SU-DHL-6 (cell line): ENCODE data around the gene PRKD2.

Experiments
- EZH2phosphoT487 ChIP-seq: fragments of 200-600 bp; sonication (generic), shearing (Covaris generic); conservative IDR thresholded peaks from 2 replicates; pipeline ENCODE4 v1.6.1; 2018; ENCODE audit warnings: mild to moderate bottlenecking, antibody characterized with exemption, low read length, moderate library complexity, mixed read lengths
- TF ChIP-seq, protein P1 (sequence below): fragments of 200-600 bp; sonication (generic); IDR thresholded peaks from one replicate; pipeline ENCODE4 v1.5.1; 2017; ENCODE audit warnings: antibody characterized with exemption, mild to moderate bottlenecking, low read length, moderate library complexity; ENCODE audit not compliant: insufficient read depth, poor library complexity, severe bottlenecking

DNA sequence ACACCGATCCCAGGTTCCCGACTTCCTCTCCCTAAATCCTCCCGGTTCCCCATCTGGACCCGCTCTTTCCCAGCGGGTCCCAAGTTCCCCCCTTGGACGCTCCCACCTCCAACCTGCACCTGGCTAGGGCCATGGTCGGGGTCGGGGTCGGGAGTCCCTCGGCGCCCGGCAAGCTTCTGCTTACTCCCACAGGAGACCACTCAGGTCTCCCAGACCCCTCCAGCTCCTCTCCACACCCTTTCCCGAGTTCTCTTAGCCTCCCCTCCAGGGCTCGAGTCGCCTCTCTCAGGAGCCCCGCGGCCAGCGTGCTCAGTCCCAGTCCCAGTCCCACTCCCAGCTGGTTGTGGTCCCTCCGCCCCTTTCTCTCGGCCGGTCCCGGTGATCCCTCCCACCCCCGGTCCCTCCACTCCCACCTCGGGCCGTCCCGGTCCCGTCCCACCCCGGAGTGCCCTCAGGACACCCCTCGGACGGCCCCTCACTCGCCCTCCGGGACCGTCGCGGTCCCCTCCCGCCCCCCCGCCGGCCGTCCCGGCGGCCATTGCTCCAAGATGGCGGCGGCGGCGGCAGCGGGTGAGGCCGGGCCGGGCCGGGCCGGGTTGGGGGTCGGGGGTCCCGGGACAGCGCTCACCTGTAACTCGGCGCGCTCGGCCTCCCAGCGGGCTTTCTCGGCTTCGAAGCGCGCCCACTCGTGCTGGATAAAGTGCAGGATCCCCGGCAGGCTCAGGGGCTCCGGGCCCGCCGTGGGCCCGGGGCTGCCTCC lies 28.8 kb upstream of the PRKD2 start, which contains the start of gene FKRP:
- TF ChIP-seq, protein P1, sequence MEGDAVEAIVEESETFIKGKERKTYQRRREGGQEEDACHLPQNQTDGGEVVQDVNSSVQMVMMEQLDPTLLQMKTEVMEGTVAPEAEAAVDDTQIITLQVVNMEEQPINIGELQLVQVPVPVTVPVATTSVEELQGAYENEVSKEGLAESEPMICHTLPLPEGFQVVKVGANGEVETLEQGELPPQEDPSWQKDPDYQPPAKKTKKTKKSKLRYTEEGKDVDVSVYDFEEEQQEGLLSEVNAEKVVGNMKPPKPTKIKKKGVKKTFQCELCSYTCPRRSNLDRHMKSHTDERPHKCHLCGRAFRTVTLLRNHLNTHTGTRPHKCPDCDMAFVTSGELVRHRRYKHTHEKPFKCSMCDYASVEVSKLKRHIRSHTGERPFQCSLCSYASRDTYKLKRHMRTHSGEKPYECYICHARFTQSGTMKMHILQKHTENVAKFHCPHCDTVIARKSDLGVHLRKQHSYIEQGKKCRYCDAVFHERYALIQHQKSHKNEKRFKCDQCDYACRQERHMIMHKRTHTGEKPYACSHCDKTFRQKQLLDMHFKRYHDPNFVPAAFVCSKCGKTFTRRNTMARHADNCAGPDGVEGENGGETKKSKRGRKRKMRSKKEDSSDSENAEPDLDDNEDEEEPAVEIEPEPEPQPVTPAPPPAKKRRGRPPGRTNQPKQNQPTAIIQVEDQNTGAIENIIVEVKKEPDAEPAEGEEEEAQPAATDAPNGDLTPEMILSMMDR: no peak
- no peak for TF ChIP-seq EZH2phosphoT487
